ENCODE measurements around the gene KLHDC1. TPM values are rescaled to one million over a fixed set of nuclear protein-coding genes. Genes with fewer than 3 reads are reported as not detected.

Gene KLHDC1
- total RNA-seq, 2 experiments from 2014 or later, result 9.8 to 11.8 TPM

DNA sequence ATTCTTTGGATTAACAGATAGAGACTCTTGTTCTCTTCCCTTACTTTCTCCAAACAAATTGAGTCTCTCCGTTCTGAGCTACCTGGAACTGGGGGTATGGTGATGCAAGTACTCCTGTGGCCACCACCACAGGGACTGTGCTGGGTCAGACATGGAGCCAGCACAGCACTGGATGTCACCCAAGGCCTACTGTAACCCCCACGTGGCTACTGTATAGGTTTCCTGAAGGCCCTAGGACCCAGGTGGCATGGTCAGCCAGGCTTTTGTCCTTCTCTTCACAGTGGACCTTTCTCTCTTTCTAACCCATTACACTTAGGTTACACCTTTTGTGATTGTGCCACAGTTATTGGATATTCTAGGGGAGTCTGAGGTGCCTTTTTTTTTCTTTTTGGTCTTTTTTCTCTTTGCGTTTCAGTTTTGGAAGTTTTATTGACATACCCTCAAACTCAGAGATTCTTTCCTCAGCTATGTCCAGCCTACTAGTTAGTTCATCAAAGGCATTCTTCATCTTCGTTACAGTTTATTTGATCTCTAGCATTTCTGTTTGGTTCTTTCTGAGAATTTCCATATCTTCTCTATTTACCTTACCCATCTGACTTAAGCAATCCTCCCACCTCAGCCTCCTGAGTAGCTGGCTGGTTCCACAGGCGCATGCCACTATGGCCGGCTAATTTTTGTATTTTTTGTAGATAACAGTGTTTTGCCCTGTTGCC, 69.1 kb downstream of the KLHDC1 start:
- intact Hi-C loops (cut with DNase I, micrococcal nuclease), result loop anchor here in 1 of 2 experiments (10.0 kb wide), 1 partner anchor 1893 kb away; the partner anchor contains the start of gene FRMD6
- ATAC-seq (ENCODE audit: poor library complexity) (no peak), DNase-seq (no peak)
- H3K9me3 ChIP-seq (ENCODE audit: control insufficient read depth in 1 of 2, insufficient read depth in 1 of 2, low read length in 2 of 2), result no peaks in the 10 kb centered on the region
- Mint-ChIP-seq H3K36me3 (ENCODE audit: low read depth) (no peaks in the 10 kb centered on the region), H3K4me3 (no peak overlapping the region), H3K27me3 (no peaks in the 10 kb centered on the region), H3K4me1 (ENCODE audit: low read depth) (peaks cover 4% of the 10 kb centered on the region), H3K27ac (no peak overlapping the region), H3K9me3 (no peaks in the 10 kb centered on the region)
- TF ChIP-seq, protein P1, sequence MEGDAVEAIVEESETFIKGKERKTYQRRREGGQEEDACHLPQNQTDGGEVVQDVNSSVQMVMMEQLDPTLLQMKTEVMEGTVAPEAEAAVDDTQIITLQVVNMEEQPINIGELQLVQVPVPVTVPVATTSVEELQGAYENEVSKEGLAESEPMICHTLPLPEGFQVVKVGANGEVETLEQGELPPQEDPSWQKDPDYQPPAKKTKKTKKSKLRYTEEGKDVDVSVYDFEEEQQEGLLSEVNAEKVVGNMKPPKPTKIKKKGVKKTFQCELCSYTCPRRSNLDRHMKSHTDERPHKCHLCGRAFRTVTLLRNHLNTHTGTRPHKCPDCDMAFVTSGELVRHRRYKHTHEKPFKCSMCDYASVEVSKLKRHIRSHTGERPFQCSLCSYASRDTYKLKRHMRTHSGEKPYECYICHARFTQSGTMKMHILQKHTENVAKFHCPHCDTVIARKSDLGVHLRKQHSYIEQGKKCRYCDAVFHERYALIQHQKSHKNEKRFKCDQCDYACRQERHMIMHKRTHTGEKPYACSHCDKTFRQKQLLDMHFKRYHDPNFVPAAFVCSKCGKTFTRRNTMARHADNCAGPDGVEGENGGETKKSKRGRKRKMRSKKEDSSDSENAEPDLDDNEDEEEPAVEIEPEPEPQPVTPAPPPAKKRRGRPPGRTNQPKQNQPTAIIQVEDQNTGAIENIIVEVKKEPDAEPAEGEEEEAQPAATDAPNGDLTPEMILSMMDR (IDR thresholded peaks at IDR 0.05), result no peak
- ChIA-PET CTCF (no interaction called here), POLR2A (no interaction called here)
- peaks cover 5% of the 10 kb centered on the region for H3K4me1 ChIP-seq (ENCODE audit: insufficient read depth, low read length)
- H3K36me3 ChIP-seq (ENCODE audit: insufficient read depth, low read length), result no peaks in the 10 kb centered on the region
- H3K4me3 ChIP-seq (ENCODE audit: low read length), result no peak overlapping the region
- H3K27me3 ChIP-seq (ENCODE audit: control insufficient read depth in 1 of 2, insufficient read depth in 2 of 2, low read length in 2 of 2), result no peaks in the 10 kb centered on the region
- no peak overlapping the region for H3K27ac ChIP-seq (ENCODE audit: low read depth in 1 of 2, low read length in 2 of 2)

DNA sequence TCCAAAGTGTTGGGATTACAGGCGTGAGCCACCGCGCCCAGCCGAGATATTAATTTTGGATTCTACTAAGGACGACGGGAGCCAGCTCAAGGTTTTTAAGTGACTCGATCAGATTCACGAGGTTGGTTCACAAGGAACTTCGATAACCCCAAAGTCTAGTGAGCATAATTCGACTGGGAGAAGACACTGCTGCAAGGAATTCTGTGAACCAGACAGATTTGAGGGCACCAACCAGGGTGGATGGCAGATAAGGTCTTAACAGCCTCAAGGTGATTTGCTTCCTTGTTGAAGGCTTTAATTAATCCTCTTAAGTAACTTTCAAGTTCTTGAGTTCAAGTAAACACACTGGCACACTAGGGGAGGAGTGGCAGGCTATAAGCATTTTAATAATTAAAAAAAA, 73.9 kb downstream of the KLHDC1 start:
- H3K9me3 ChIP-seq (ENCODE audit: control insufficient read depth in 1 of 2, insufficient read depth in 1 of 2, low read length in 2 of 2), result no peaks in the 10 kb centered on the region
- TF ChIP-seq, protein P1 (IDR thresholded peaks at IDR 0.05), result no peak
- intact Hi-C loops (cut with DNase I, micrococcal nuclease), result loop anchor here (1.0 to 10.0 kb wide), 8 partner anchors 72 to 1888 kb away; partner anchors contain the start of genes FRMD6 (in 1 of the 2), KLHDC1 (in 1 of the 2), LRR1 (in 1 of the 2) and MGAT2 (in 1 of the 2)
- H3K36me3 ChIP-seq (ENCODE audit: insufficient read depth, low read length), result no peaks in the 10 kb centered on the region
- peak overlapping the region; percentile 66 for H3K4me3 ChIP-seq (ENCODE audit: low read length)
- H3K27ac Mint-ChIP-seq, result peak overlapping the region; percentile 99
- ATAC-seq (ENCODE audit: poor library complexity) (no peak), DNase-seq (peak in 3 of 14 experiments; percentile 2 to 26 (median 23))
- no peaks in the 10 kb centered on the region for H3K27me3 ChIP-seq (ENCODE audit: control insufficient read depth in 1 of 2, insufficient read depth in 2 of 2, low read length in 2 of 2)
- peak overlapping the region; percentile 93 to 95 for H3K27ac ChIP-seq (ENCODE audit: low read depth in 1 of 2, low read length in 2 of 2)
- H3K4me1 Mint-ChIP-seq (ENCODE audit: low read depth), result peaks cover 44% of the 10 kb centered on the region
- H3K9me3 Mint-ChIP-seq, result no peaks in the 10 kb centered on the region
- H3K4me1 ChIP-seq (ENCODE audit: insufficient read depth, low read length), result peaks cover 35% of the 10 kb centered on the region
- ChIA-PET POLR2A (interaction anchor here (0.6 to 6.0 kb wide), 31 partner anchors 10 to 1063 kb away, joined by 3 to 142 read pairs (median 6); partner anchors contain the start of genes DNAAF2, KLHDC1, LRR1 and MGAT2), CTCF (interaction anchor here (0.8 to 4.7 kb wide), 8 partner anchors 96 to 180 kb away, joined by 3 to 56 read pairs (median 6); partner anchors contain the start of genes DNAAF2, LRR1, MGAT2 and RPL36AL)
- no peaks in the 10 kb centered on the region for H3K27me3 Mint-ChIP-seq
- peak overlapping the region; percentile 93 for H3K4me3 Mint-ChIP-seq
- peaks cover 34% of the 10 kb centered on the region for H3K36me3 Mint-ChIP-seq (ENCODE audit: low read depth)

DNA sequence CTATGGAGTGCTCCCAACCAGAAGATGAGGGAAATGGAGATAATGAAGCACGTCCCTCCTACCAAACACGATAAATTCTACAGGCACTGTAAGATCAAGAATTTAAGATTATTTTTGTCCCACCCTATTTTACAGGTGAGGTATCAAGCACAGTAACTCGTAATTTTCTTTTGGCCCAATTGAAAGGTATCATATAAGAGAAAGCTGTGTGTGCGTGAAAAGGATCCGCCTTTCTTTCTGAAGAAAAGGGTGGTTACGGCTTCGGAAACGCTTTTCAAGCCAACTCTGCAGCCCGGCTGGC, 74.3 kb downstream of the KLHDC1 start:
- Histone ChIP-seq H3K27ac (ENCODE audit: low read depth in 1 of 2, low read length in 2 of 2) (peak overlapping the region; percentile 93 to 95), H3K36me3 (ENCODE audit: insufficient read depth, low read length) (no peaks in the 10 kb centered on the region), H3K4me1 (ENCODE audit: insufficient read depth, low read length) (peaks cover 35% of the 10 kb centered on the region), H3K9me3 (ENCODE audit: control insufficient read depth in 1 of 2, insufficient read depth in 1 of 2, low read length in 2 of 2) (no peaks in the 10 kb centered on the region), H3K27me3 (ENCODE audit: control insufficient read depth in 1 of 2, insufficient read depth in 2 of 2, low read length in 2 of 2) (no peaks in the 10 kb centered on the region), H3K4me3 (ENCODE audit: low read length) (peak overlapping the region; percentile 66)
- peaks cover 38% of the 10 kb centered on the region for H3K36me3 Mint-ChIP-seq (ENCODE audit: low read depth)
- H3K4me3 Mint-ChIP-seq, result peak overlapping the region; percentile 93
- intact Hi-C loops (cut with DNase I, micrococcal nuclease), result loop anchor here (1.0 to 10.0 kb wide), 8 partner anchors 72 to 1888 kb away; partner anchors contain the start of genes FRMD6 (in 1 of the 2), KLHDC1 (in 1 of the 2), LRR1 (in 1 of the 2) and MGAT2 (in 1 of the 2)
- POLR2A ChIA-PET, result interaction anchor here (0.6 to 6.0 kb wide), 41 partner anchors 10 to 1108 kb away, joined by 3 to 142 read pairs (median 5); partner anchors contain the start of genes DNAAF2, KLHDC1, LRR1 and MGAT2
- H3K9me3 Mint-ChIP-seq, result no peaks in the 10 kb centered on the region
- H3K27me3 Mint-ChIP-seq, result no peaks in the 10 kb centered on the region
- peak overlapping the region; percentile 99 for H3K27ac Mint-ChIP-seq
- peak; percentile 45 for ATAC-seq (ENCODE audit: poor library complexity)
- peaks cover 45% of the 10 kb centered on the region for H3K4me1 Mint-ChIP-seq (ENCODE audit: low read depth)
- CTCF ChIA-PET, result interaction anchor here (0.8 to 4.7 kb wide), 11 partner anchors 75 to 180 kb away, joined by 3 to 56 read pairs (median 5); partner anchors contain the start of genes DNAAF2, KLHDC1, LRR1 and MGAT2
- no peak for DNase-seq
- TF ChIP-seq, protein P1 (IDR thresholded peaks at IDR 0.05), result no peak

Data from CD4-positive, alpha-beta T cell (primary cell).